Esophagus muscularis mucosa (tissue), 2 donors: ENCODE measurements around the gene RPS28.

Experiments
- POLR2A ChIP-seq: fragments of 450-650 bp; IDR thresholded peaks from one replicate; pipeline ENCODE4 v1.6.1; 2017; ENCODE audit warnings: antibody characterized with exemption, moderate library complexity, mild to moderate bottlenecking, low read depth
- POLR2AphosphoS5 ChIP-seq, 2 donors: sonication (generic); formaldehyde crosslinking; IDR thresholded peaks; one replicate each; pipeline ENCODE4 v1.6.1; 2017; ENCODE audit warnings: antibody characterized with exemption in 2 of 2

- no peak for TF ChIP-seq POLR2AphosphoS5 (IDR thresholded peaks at IDR 0.05)
- TF ChIP-seq POLR2A = no peak
Observed at GRCh38 chr19:8322638-8322997, 1.3 kb downstream of the RPS28 start.
